NCI-H748 (cell line): Measurements from ENCODE around the gene MAP7.
"Not testable (repeated sequence)": the region's sequence is repeated elsewhere in the genome, so short reads cannot be mapped to it uniquely, and the experiment has no call there.

ENCODE experiments used
- DNase-seq: peaks from one replicate; lab custom pipeline; 2025; ENCODE audit not compliant: unreplicated experiment; lab: John Stamatoyannopoulos, UW

The MAP7 gene

GRCh38 chr6:136550330-136551071 is at the start of gene MAP7:
TSS of gene MAP7 (minus strand) at chr6:136550422. CDS start at chr6:136550408, 14 bp downstream.
- DNase-seq: peak; percentile 93

GRCh38 chr6:136599329-136600011 is 49.2 kb upstream of the MAP7 start:
- DNase-seq: no peak

GRCh38 chr6:136598048-136598447 is 47.8 kb upstream of the MAP7 start:
- no peak for DNase-seq

GRCh38 chr6:136594671-136595070 is 44.4 kb upstream of the MAP7 start:
- DNase-seq: no peak

GRCh38 chr6:136593748-136594490 is 43.7 kb upstream of the MAP7 start:
- peak; percentile 6 for DNase-seq

- DNase-seq: no peak
Observed at GRCh38 chr6:136592930-136593673, 42.9 kb upstream of the MAP7 start.

- DNase-seq: no peak
Observed at GRCh38 chr6:136591617-136592016, 41.4 kb upstream of the MAP7 start.

GRCh38 chr6:136590846-136591245 is 40.6 kb upstream of the MAP7 start:
- DNase-seq: not testable (repeated sequence)

- no peak for DNase-seq
Observed at GRCh38 chr6:136587527-136587926, 37.3 kb upstream of the MAP7 start.

GRCh38 chr6:136586295-136586694 is 36.1 kb upstream of the MAP7 start:
- DNase-seq: no peak

- not testable (repeated sequence) for DNase-seq
Observed at GRCh38 chr6:136585523-136585922, 35.3 kb upstream of the MAP7 start.

- not testable (repeated sequence) for DNase-seq
Observed at GRCh38 chr6:136584290-136584689, 34.1 kb upstream of the MAP7 start.

GRCh38 chr6:136582711-136583471 is 32.7 kb upstream of the MAP7 start:
- DNase-seq: peak; percentile 45

- no peak for DNase-seq
Observed at GRCh38 chr6:136579800-136580199, 29.6 kb upstream of the MAP7 start.

GRCh38 chr6:136576821-136577220 is 26.6 kb upstream of the MAP7 start:
- no peak for DNase-seq

GRCh38 chr6:136571496-136571895 is 21.3 kb upstream of the MAP7 start:
- no peak for DNase-seq

- DNase-seq: no peak
Observed at GRCh38 chr6:136571065-136571464, 20.8 kb upstream of the MAP7 start.

- DNase-seq: no peak
Observed at GRCh38 chr6:136568129-136568528, 17.9 kb upstream of the MAP7 start.

GRCh38 chr6:136567688-136568087 is 17.5 kb upstream of the MAP7 start:
- DNase-seq: no peak

- no peak for DNase-seq
Observed at GRCh38 chr6:136566851-136567250, 16.6 kb upstream of the MAP7 start.
